Measurements from ENCODE around the gene SELENON.

Gene SELENON

GRCh38 chr1:25809929-25810328 is 9.9 kb downstream of the SELENON start:
- DNase-seq: no peak

GRCh38 chr1:25810341-25811299 is 10.6 kb downstream of the SELENON start:
- DNase-seq: peak; percentile 28

GRCh38 chr1:25811384-25812082 is 11.5 kb downstream of the SELENON start:
- no peak for DNase-seq

GRCh38 chr1:25813071-25813733 is 13.2 kb downstream of the SELENON start:
- no peak for DNase-seq

GRCh38 chr1:25813734-25814471 is 13.9 kb downstream of the SELENON start:
- DNase-seq: no peak

GRCh38 chr1:25814549-25815087 is 14.6 kb downstream of the SELENON start:
- DNase-seq: no peak

GRCh38 chr1:25815208-25816111 is 15.5 kb downstream of the SELENON start:
- no peak for DNase-seq

GRCh38 chr1:25816112-25816718 is 16.2 kb downstream of the SELENON start:
- DNase-seq: no peak

- no peak for DNase-seq
Measured at GRCh38 chr1:25817840-25818501, 18.0 kb downstream of the SELENON start.

GRCh38 chr1:25818569-25818968 is 18.6 kb downstream of the SELENON start:
- no peak for DNase-seq

GRCh38 chr1:25819491-25820246 is 19.7 kb downstream of the SELENON start, which contains the start of gene MTFR1L:
TSS of gene MTFR1L (plus strand) at chr1:25819954. CDS start at chr1:25823105, 3,151 bp downstream.
- peak; percentile 66 for DNase-seq

GRCh38 chr1:25820247-25821111 is 20.5 kb downstream of the SELENON start:
- peak; percentile 58 for DNase-seq

GRCh38 chr1:25821112-25821476 is 21.1 kb downstream of the SELENON start:
- no peak for DNase-seq

- DNase-seq: no peak
Measured at GRCh38 chr1:25821630-25822091, 21.7 kb downstream of the SELENON start.

- DNase-seq: no peak
Measured at GRCh38 chr1:25825605-25826004, 25.6 kb downstream of the SELENON start.

GRCh38 chr1:25826571-25826970 is 26.6 kb downstream of the SELENON start:
- DNase-seq: no peak

GRCh38 chr1:25828491-25828890 is 28.5 kb downstream of the SELENON start:
- DNase-seq: no peak

- no peak for DNase-seq
Measured at GRCh38 chr1:25829046-25829445, 29.1 kb downstream of the SELENON start.
